GM18517 (cell line): ENCODE measurements around the gene EPHB6.
A peak's percentile ranks its signal among the peaks of the same experiment; 100 is the strongest.

Experiments
- ATAC-seq: cut with Tn5 transposase; IDR thresholded peaks from one replicate; pipeline ENCODE4 v1.9.1; 2021; ENCODE audit warnings: mild to moderate bottlenecking, moderate library complexity; ENCODE audit not compliant: unreplicated experiment

The EPHB6 gene

GRCh38 chr7:142832417-142832816 lies 22.5 kb upstream of the EPHB6 start:
- no peak for ATAC-seq

DNA sequence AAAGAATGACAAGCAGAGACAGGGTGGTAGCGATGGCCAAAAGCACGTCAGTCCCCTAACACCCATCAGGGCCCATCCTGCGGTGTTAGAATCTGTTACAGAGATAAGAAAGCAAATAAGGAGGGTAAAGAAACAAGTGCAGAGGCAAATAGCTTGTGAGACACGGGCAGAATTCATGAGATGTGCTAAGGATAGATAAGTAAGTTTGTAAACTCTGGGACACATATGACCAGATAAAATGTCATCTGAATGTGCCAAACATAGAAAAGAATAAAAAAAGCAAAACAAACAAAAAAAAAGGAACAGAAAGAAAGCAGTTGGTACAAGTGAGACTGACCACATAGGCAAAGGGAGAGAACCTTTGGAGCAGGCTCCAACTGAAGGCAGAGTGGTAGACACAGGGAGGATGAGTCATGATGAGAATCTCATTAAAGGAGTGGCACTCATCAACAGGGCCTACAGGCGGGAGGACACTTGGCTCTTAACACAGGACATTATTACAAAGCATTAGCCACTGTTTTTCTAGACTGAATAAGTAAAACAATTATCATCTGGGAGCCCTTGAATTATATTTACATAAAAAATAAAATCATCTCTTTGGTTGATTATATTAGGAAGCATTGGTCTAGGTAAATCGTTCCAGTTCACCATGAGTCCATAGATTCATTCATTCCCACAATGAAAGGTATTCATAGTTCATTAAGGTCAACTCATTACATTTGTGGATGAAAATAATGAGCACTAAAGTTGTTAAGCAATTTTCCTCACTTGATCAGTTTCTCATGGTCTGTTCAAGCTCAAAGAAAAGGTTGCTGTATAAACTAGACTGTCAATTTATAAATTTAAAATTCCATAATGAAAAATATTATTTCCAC lies 21.5 kb upstream of the EPHB6 start:
- ATAC-seq, result peak; percentile 80

GRCh38 chr7:142835487-142835886 lies 19.4 kb upstream of the EPHB6 start:
- ATAC-seq, result no peak

DNA sequence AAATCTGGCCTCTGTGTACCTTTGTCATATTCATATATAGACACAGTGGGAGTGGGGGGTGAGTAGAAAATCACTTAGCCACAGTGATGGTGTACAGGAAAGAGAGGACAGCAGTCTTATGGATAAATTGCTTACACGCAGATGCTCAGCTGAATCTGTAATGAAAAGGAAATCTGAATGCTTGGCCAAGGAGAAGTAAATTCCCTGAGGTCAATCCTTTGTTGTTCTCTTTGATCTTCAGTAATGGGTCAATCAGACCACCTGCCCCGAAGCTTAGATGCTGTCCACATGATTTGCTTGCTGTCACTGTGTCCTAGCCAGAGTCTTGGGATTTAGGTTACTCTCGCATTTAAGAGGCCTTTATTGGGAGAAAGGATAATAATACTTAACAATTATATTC lies 18.4 kb upstream of the EPHB6 start:
- no peak for ATAC-seq

GRCh38 chr7:142838461-142839213 lies 16.2 kb upstream of the EPHB6 start:
- ATAC-seq, result no peak

DNA sequence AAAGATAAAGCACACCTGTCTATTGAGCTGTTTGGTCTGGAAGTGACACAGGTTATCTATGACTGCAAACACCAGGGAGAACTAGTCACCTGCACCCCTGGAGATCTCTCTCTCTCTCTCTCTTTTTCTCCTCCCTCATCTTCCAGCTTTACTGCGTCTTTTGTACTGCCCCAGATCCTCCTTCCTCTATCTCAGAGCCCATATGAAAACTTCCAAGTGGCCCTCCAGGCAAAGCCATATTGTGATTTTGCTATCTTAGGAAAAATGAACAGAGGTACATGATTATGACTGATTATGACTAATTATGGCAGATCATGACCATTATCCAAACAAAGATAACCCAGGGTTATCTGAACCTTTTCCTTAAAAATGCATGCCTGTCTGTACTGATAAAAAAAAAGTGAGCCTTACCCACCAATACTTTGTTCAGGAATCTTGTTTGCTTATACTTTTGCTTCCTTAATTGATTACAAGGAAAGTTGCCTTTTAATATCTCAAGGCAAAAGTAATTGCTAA lies 12.6 kb upstream of the EPHB6 start:
- ATAC-seq, result no peak

DNA sequence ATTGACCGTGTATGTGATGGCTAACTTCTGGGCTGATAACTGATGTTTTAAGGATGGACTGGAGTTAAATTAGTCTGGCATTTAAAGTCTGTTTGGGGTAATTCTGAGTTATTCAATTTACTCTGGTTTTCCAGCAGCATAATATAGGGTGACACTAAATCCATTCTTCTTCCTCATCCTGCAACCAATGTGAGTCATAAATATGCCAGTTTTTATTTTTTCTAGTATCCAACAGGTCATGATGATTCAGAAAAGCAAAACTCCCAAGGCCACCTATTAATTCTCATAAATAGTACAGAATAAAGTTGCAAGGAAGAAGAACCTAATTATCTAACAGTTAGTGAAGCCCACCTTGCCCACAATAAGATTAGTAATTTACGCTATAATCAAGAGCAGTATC lies 7.5 kb upstream of the EPHB6 start:
- no peak for ATAC-seq

DNA sequence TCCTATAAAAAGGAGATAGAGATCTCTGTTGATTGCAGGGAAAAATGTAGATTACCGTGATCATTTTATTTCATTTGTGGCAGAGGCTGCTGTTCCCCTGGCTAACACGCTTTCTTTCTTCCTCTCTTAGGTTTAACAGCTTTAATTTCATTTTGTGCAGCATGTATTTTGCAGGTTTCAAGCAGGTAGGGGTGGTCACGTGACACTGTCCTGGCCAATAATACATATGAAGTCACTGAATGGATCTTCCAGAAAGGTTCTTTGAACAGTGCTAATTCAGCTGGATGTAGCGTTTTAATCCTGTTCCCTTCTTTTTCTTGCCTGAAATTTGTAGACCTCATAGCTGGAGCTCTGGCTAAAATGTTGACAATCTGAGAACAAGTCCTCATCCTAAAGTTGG lies 3.6 kb upstream of the EPHB6 start:
- ATAC-seq, result no peak

GRCh38 chr7:142851919-142852318 lies 3.0 kb upstream of the EPHB6 start:
- no peak for ATAC-seq

GRCh38 chr7:142853739-142854371 lies 1.0 kb upstream of the EPHB6 start:
- peak; percentile 88 for ATAC-seq

- peak; percentile 2 for ATAC-seq
Observed at GRCh38 chr7:142855114-142855743, 353 bp downstream of the EPHB6 start.

DNA sequence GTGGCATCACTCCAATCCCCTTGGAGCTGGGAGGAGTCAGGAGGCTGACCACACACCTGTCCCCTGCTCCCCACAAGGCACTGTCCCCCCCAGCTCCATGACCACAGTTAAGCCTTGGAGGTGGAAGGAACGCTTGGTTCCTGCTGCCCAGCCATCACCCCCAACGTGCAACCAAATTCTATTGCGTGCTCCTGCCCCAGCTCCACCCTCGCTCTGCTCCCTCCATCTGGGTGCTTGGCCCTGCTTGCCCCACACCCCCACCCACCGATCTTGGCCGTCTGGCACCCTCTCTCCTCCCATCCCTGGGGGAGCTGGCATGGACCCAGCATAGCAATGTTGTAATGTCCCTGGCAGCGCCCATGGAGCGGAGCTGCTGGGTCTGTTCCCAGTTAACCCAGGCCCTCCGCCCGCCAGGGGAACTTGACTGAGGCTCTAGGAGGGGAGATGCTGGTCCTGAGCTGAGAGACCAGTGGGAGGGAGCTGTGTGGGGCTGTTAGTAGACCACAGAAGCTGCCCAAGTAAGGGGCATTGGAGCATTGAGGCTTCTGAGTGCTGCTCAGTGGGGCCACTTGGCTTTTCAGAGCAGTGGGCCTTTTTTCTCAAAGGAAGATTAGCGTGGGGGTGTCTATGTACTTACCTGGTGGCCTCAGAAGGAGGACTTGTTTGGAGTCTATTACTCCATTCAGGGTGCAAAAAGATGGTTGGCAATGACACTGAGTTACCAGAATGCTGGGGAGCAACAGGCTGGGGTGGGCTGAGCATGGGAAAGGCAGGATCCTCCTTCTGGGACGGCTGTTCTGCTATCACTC lies 1.1 kb downstream of the EPHB6 start:
- no peak for ATAC-seq

DNA sequence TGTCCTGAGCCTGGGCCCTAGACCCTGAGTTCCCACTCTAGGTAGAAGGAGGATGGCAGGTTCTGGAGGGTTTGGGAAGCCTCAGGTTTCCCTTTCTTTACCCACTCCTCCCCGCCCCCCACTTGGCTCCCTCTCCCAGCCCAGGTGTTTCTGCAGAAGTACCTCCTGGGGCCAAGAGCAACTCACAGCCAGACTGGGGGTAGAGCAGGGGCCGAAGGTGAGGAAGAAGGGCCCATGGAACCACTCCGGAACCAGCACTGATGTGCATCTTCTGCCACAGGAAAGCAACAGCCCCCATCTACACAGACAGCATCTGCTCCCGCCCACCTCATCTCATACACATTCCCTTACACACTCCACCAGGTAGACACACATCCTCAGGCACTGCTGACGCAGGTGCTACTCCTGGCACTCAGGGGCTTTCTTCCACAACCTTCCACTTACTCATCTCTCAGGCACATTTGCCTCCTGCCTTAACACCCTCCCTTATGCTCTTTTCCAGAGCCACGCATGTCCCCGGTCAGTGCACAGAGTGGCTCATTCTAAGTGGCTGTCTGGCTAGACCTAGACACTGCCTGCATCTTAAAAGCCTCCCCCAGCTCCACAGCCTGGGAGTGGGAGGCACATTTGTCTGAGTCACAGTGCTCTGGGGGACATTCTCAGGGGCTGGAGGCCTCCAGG lies 1.8 kb downstream of the EPHB6 start:
- ATAC-seq, result no peak

GRCh38 chr7:142857625-142858024 lies 2.7 kb downstream of the EPHB6 start:
- no peak for ATAC-seq

GRCh38 chr7:142859411-142859810 lies 4.5 kb downstream of the EPHB6 start:
- ATAC-seq, result no peak

DNA sequence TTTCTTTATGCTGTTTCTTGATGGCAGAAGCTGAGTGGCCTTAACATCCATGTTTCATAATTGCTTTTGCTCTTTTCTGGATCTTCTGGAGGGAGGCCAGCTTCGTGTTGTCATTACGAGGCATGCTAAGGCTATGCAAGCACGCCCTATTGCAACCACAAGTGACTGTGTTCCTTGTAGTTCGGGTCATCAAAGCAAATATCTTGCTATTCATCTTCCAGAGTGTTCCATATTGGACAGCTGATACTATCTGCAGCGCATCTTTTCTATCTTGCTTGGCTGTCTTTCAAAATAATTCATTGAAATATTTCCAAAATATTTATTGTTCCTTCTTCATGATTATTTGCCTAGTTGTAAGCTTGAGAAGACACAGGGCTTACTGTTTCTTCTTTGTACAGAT lies 5.0 kb downstream of the EPHB6 start:
- no peak for ATAC-seq

DNA sequence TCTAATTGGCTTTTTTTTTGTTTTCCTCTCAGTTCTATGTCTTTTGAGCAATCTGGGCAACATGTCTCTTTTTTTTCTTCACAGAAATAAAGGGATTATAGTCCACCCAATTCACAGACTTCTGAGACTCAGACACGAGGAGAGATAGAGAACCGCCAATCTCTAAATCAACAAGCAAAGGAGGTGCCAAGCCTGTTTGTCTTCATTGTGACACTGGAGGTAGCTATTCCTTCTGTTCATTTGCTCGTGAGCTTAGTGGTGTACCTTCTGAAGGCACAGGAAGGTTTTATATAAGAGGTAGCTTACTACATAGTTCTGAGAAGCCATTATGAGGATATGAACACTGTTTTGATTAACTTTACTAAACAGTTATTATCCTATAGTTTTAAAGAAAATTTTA lies 6.1 kb downstream of the EPHB6 start:
- ATAC-seq, result no peak

DNA sequence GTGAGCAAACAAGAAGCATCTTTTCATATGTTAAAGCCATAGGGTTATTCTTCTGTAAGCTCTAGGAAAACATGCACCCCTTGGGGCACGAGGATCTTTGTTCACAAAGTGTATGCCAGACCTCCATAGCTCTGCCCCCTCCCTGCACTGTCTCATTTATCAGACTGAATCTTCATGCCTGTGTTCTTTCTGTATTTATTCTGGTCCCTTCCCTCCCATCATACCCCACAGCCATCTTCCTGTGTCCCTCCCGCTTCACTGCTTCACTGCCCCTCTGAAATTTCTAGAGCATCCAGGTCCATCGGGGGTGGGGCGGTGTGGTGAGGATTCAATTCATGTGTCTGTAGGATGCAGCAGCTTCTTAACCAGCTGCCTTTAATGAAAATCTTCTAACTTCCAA lies 7.5 kb downstream of the EPHB6 start:
- no peak for ATAC-seq

- no peak for ATAC-seq
Observed at GRCh38 chr7:142862786-142863400, 8.0 kb downstream of the EPHB6 start.
